ENCODE results near the gene RTP2. TPM values are rescaled to one million over a fixed set of nuclear protein-coding genes. Genes with fewer than 3 reads are reported as not detected.

RTP2 gene
- not detected in 2 replicates for total RNA-seq (2013; cell fraction: nucleolus; rRNA removed)
- total RNA-seq (2014; rRNA removed) (not detected in 2 replicates), total RNA-seq (2014; rRNA removed; fragmentation: Illumina TruSeq; extraction: Trizol) (not detected in 2 replicates), total RNA-seq (2021) (not detected in 2 replicates), polyA plus RNA-seq (2011; rRNA removed) (not detected in 2 replicates), polyA plus RNA-seq (2014; fragmentation: Illumina TruSeq; extraction: Trizol) (not detected in 2 replicates), polyA plus RNA-seq (2014; fragmentation: Nextera tagmentation; extraction: Ambion mirVana) (not detected), polyA plus RNA-seq (2014; rRNA removed) (not detected in 2 replicates), polyA plus RNA-seq (2016; fragmentation: Nextera tagmentation; extraction: Ambion mirVana) (not detected), polyA minus RNA-seq (2011; rRNA and poly(A)+ RNA removed) (not detected in 2 replicates), Bru-seq, nascent RNA (not detected), BruChase-seq, experiment 1, labeled RNA remaining after a 6-hour chase (not detected), BruChase-seq, experiment 2, labeled RNA remaining after a 2-hour chase (not detected)
- not detected for polyA plus RNA-seq (2011; ENCODE audit: low read depth)
- polyA plus RNA-seq (2011; cell fraction: cytosol; rRNA removed) = not detected in 2 replicates
- polyA plus RNA-seq (2011; cell fraction: nucleus; rRNA removed) = not detected in 2 replicates
- not detected in 2 replicates for polyA plus RNA-seq (2012)
- not detected in 2 replicates for polyA minus RNA-seq (2011; cell fraction: cytosol; rRNA and poly(A)+ RNA removed)
- polyA minus RNA-seq (2011; cell fraction: nucleus; rRNA and poly(A)+ RNA removed) = not detected in 2 replicates
- long read RNA-seq, experiment 1 = 0 reads
- long read RNA-seq, experiment 2 = 0 reads

- Histone ChIP-seq H3K9ac (ENCODE audit: control insufficient read depth, insufficient read depth, low read length) (no peak within 1 kb of the TSS), H4K20me1 (ENCODE audit: control insufficient read depth, insufficient read depth) (no peaks in the 10 kb centered on the region), H3K4me3 (no peak within 1 kb of the TSS), H3K27me3 (replicated peaks in 1 of 2; ENCODE audit: control insufficient read depth in 2 of 2, insufficient read depth in 2 of 2, low read length in 1 of 2) (peaks cover 0 to 1% of the 10 kb centered on the region in 2 experiments; a peak in 1 of 4 replicates), H3K9me3 (replicated peaks; ENCODE audit: control insufficient read depth, insufficient read depth, low read length) (no peaks in the 10 kb centered on the region), H3K36me3 (ENCODE audit: control insufficient read depth in 2 of 2, insufficient read depth in 2 of 2, low read length in 1 of 2) (no peaks in the 10 kb centered on the region), H3K27ac (ENCODE audit: control insufficient read depth, insufficient read depth) (no peak within 1 kb of the TSS), H2AFZ (ENCODE audit: control insufficient read depth, low read depth, low read length) (no peak within 1 kb of the TSS), H3K4me1 (ENCODE audit: control insufficient read depth, insufficient read depth, low read length) (no peaks in the 10 kb centered on the region), H3K79me2 (ENCODE audit: control insufficient read depth, insufficient read depth, low read length) (no peaks in the 10 kb centered on the region), H3K4me2 (ENCODE audit: control insufficient read depth, insufficient read depth) (no peak within 1 kb of the TSS)
- intact Hi-C loops (cut with micrococcal nuclease; ENCODE audit: unreplicated experiment) (no loop called here), in situ Hi-C loops (cut with MboI) (no loop called here)
- FAIRE-seq (no peak), DNase-seq (ENCODE audit: low read depth, low spot score) (no peak), ATAC-seq (no peak)
- RAD21 ChIA-PET (ENCODE audit: unreplicated experiment) = interaction anchor here (0.8 kb wide), 1 partner anchor 383 kb away, joined by 3 read pairs; no protein-coding TSS in a partner anchor
- WGBS (ENCODE audit: insufficient coverage, insufficient replicate concordance, low lambda C conversion rate, missing lambda C conversion rate) = 26% methylated on average over 4 of the region's 4 CpGs
- CTCF ChIA-PET = interaction anchor here (0.8 to 2.9 kb wide), 8 partner anchors 11 to 1252 kb away, joined by 3 to 18 read pairs (median 4); no protein-coding TSS in a partner anchor
- no peak for TF ChIP-seq STAT1 (conservative IDR thresholded peaks at IDR 0.05)
- no peak for TF ChIP-seq HDAC2 (IDR thresholded peaks at IDR 0.05)
- no peak for TF ChIP-seq CREM (IDR thresholded peaks at IDR 0.05; ENCODE audit: low read depth)
- TF ChIP-seq RCOR1 (conservative IDR thresholded peaks at IDR 0.05; ENCODE audit: low read depth, low read length) = no peak
- TF ChIP-seq MTA2 (IDR thresholded peaks at IDR 0.05; ENCODE audit: low read depth) = no peak
- TF ChIP-seq TARDBP (IDR thresholded peaks at IDR 0.05; ENCODE audit: borderline replicate concordance) = no peak
- no peak for TF ChIP-seq YBX1 (IDR thresholded peaks at IDR 0.05)
- no peak for TF ChIP-seq TCF3 (IDR thresholded peaks at IDR 0.05; ENCODE audit: borderline replicate concordance, insufficient read depth, low read depth, low read length)
- no peak for TF ChIP-seq BMI1 (IDR thresholded peaks at IDR 0.05; ENCODE audit: borderline replicate concordance)
- no peak for TF ChIP-seq ASH2L (IDR thresholded peaks at IDR 0.05; ENCODE audit: borderline replicate concordance, low read depth)
- TF ChIP-seq SRF (IDR thresholded peaks at IDR 0.05; ENCODE audit: low read depth in 2 of 2, low read length in 2 of 2) = no peak
- POLR2A ChIA-PET = no interaction called here
- no TSS peak for BruUV-seq (replicated peaks)
- SMC1A ChIA-PET (ENCODE audit: uncharacterized antibody, unreplicated experiment) = interaction anchor here (0.8 to 3.1 kb wide), 3 partner anchors 11 to 23 kb away, joined by 3 to 14 read pairs (median 3); no protein-coding TSS in a partner anchor
Observed at GRCh38 chr3:187702507-187703033, at the start of gene RTP2. RTP2 (minus strand) TSS chr3:187702557; CDS start chr3:187702128, 429 bp downstream.

All from GM12878 (cell line).